Stimulated activated CD4-positive, alpha-beta T cell treated with anti-CD3 and anti-CD28 coated beads, TNF-alpha, amount 100 ng/mL, for 4 hours (primary cell): ENCODE results near the gene TCEA3.

Experiments used
- DNase-seq, 3 experiments: peaks; one replicate each; pipeline ENCODE4 v3.0.0-alpha.2; 2020; ENCODE audit warnings: low read depth in 3 of 3

Gene TCEA3

GRCh38 chr1:23446661-23447310 is 22.2 kb upstream of the TCEA3 start:
- DNase-seq: no peak

GRCh38 chr1:23444596-23445390 is 20.2 kb upstream of the TCEA3 start:
- no peak for DNase-seq

DNA sequence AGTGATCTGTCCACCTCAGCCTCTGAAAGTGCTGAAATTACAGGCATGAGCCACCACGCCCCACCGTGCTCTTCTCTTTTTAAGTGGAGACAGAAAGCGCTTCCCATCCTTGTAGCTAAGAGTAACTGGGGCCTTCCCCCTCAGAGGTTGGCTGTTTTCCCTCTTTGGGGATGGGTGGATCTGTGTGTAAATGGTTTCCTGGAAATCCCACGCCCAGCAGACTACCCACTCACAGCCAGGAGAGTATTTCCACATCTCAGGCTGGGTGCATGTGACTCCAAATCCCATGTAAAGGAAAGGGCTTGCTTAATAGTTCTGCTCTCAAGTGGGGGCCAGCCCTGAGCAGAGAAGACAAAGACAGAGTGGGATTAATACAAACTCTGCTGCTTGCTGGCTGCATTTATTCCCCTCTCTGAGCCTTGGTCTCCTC is 19.6 kb upstream of the TCEA3 start:
- no peak for DNase-seq

GRCh38 chr1:23442751-23443150 is 18.2 kb upstream of the TCEA3 start:
- DNase-seq: no peak

GRCh38 chr1:23441446-23442148 is 17.0 kb upstream of the TCEA3 start:
- DNase-seq: no peak

- no peak for DNase-seq
Measured at GRCh38 chr1:23438545-23438944, 14.0 kb upstream of the TCEA3 start.

DNA sequence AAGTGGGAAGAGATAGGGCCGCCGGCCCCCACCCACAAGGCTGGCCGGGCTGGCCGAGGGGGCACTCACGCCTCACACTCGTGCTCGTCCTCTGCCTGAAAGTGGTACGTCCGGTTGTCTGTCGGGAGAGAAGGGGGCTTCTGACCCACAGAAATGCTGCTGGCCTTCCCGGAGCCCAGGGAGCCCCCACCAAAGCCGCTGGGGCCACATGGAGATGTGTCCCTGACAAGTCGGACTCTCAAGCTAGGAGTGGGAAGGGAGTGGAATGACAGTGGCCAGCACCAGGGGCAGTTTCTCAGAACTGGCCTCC is 12.8 kb upstream of the TCEA3 start:
- DNase-seq: no peak

DNA sequence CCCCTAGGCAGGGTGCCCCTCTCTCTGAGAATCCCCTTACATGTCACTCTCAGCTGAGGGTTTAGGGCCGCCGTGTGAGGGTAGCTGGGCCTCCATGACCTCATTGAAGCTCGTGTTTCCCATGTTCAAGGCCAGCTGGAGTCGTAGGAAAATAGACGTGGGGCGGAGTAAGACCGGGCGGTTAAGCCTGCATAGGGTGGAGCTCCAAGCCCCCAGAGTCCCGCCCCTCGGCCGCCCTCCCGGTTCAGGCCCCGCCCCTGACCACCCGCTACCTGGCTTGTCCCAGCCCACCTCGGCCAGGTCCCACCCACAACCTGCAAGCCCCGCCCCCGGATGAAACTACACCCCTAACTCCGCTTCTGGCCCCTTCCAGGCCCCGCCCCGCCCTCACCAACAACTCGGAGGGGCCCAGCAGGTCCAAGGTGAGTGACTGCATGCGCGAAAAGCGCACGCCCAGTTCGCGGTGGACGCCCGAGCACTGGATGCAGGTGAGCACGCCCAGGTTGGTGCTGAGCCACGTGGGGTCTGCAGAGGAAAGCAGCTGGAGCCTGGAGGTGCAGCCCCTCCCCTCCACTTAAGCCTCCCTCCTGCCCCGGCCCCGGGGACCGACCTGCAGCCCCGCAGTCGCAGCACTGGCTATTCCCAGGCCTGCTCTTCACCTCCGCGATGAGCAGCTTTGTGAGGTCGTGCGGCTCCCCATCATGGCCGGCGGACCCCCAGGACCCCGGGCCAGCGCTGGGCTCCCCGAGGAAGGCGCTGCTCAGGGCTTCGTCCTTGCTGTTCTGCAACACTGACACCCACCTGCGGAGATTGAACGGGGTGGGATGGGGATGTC is 12.2 kb upstream of the TCEA3 start:
- no peak for DNase-seq

DNA sequence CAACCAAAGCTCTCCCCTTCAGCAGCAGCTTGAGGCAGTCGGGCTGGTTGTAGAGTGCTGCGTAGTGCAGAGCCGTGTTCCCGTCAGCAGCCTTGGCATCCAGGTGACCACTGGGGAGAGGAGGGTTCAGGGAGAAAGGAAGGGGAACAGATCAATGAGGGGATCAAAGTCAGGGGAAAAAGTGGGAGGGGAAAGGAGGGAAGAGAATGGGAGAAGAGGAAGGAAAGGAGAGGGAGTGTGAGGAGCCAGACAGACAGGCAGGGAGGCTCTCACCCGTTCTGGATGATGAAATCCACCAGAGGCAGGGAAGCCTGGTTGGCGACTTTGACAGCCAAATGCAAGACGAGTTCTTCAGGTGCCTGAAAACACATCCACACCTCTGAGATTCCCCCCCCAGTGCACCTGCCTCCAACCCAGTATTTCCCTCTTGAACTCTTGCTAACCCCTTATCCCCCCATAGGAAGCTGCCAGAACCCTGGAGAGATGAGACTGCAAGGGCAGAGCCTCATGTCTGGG is 9.8 kb upstream of the TCEA3 start:
- DNase-seq: no peak

DNA sequence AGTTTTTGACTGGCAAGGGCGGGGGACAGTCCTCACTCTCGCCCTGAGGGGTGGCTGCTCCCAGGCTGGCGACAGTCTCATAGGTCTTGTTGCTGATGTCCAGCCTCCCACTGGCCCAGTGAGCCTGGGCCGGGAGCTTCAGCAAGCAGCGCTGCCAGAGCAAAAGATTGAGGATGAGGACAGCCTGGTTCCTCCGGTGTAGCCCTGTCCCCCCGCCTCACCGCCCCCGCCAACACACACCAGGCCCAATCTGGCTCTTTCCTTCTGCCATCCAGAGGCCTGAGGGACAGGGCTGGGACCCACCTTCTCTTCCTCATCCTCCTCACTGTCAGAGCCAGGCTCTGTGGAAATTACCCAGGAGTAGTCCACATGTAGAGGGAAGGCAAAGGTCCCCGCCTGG is 8.6 kb upstream of the TCEA3 start:
- no peak for DNase-seq

DNA sequence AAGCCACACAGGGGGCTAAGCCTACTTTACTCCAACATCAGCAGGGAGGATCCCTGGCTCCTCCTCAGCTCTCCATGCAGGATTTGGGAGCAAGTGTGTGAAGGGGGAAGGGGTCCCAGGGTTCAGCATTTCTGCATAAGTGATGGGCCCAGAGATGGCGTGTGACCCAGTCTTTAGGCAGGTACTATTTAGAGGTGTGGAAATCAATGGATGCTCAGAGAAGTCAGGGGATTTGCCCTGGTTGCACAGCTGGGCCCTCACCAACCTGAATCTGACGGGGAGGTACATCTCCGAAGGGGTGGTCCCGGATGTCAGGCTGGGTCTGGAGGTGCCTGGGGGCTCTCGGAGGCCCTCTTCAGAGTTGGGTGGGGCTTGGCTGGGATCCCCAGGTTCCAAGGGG is 6.9 kb upstream of the TCEA3 start:
- no peak for DNase-seq

DNA sequence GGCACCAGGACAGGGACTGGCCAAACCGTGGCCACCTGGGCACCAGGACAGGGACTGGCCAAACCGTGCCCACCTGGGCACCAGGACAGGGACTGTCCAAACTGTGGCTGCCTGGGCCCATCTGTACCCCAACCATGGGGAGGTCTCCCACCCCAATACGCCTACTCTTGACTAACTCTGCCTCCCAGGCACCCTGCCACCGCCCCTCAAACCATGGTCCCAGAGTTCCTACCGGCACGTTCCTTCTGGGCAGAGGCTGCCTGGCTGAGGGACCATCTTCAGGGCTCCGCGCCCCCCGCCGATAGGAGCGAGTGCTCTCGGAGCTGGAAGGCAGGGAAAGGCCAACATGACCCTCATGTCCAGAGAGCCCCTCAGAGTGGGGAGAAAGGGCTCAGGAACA is 6.3 kb upstream of the TCEA3 start:
- no peak for DNase-seq

DNA sequence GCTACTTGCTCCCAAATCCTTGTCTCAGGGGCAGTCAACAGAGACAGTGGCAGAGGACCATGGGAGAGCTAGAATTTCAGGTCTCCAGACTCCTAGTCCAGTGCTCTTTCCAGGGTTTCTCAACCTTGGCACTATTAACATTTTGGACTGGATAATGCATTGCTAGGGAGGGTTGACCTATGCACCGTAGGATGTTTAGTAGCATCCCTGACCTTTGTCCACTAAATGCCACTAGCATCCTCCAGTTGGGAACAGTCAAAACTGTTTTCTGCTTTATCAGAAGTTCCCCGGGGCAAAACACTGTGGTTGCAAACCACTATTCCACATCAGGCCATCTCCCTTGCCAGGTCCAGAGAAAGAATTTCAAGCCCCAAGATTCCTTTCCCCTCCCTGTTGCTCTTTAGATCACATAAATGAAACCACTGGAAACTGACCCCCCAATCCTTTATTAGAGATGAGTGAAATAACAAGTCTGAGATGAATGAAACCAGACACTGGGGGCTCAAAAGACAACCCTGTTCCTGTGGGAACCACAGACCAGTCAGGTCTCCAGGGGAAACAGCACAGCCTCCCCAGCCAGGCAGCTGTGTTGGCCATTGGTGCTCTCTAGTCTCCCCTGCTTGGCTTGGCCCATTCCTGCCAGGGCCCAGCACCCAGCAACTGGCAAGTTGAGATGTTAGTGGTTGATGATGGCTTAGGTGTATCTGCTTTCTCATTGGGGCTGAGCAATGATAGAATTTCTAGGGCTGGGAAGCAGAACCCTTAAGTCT is 3.8 kb upstream of the TCEA3 start:
- no peak for DNase-seq

DNA sequence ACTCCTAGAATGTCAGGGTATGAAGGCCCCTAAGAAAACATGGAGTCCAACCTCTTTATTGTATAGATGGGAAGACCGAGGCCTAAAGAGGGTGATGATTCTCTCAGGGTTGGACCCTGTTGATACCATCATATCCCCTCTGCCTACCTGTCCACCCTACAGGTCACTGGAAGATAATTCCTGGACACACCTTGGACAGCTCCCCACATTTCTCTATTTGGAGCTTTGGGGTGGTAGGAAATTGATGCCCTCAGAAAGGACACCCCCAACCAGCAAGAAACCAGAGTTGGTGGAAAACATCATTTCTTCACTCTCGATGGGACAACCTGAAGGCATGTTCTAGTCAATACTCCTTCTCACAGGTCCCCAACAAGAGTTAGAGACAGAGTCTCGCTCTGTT is 3.0 kb upstream of the TCEA3 start:
- no peak for DNase-seq

GRCh38 chr1:23426828-23427227 is 2.3 kb upstream of the TCEA3 start:
- no peak for DNase-seq

DNA sequence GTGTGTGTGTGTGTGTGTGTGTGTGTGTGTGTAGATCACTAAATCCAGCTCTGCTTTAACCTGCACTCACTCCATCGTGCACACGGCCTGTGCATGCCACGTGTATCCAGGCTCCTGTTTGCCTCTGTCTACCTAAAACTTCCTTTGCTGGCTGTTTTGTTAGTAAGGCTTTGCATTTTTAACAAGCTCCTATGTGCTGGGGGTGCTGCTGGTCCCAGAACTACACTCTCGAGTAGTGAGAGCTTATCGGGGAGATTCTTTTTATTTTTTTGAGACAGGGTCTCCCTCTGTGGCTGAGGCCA is 596 bp upstream of the TCEA3 start:
- no peak for DNase-seq

GRCh38 chr1:23423415-23424292 is 894 bp downstream of the TCEA3 start:
- peak in 2 of 3 experiments; percentile 8 to 16 for DNase-seq

DNA sequence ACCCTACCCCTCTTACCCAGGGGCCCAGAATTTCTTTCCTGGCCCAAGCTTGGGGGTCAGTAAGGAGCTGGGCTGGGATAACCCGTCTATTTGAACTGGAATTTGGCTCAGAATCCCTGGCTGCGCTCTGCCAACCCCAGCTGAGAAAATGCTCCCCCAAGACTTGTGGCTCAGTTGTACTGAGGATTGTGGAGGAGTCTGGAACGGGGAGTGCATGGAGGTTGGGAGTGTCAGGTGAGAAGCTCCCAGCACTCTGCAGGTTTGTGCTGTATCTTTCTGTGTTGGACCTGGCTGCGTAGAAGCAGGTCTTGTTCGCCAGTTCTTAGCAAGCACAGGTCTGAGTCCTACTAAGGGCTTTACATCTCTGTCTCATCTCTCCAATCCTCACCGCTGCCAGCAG is 1.6 kb downstream of the TCEA3 start:
- peak in 1 of 3 experiments; percentile 9 for DNase-seq

DNA sequence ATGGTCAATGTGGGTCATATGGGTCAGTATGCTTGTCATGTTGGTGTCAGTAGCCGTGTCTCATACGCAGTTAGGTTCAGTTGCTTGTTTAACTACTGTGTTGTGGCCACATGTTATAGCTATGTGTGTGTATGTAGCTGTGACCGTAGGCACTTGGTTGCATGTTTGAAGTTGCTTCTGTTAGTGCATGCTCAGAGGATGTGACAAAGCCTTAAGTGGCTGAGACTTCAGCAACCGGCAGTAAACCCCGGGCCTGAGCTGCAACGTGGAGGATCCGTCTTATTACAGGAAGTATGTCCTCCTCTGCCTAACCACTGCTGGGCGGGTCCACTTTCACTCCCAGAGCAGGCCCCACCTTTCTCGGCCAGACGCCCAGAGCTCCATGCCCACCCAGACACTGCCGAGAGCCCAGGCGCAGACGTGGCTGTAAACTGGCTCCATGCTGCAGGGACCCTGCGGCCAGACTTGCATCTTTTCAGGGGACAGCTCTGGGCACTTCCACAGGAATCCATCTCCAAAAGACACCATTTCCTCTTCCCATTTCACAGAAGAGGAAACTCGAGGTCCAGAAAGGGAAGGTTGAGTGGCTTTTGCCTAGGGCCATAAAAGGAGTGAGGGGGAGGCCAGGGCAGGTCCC is 2.2 kb downstream of the TCEA3 start:
- DNase-seq: peak in 1 of 3 experiments; percentile 18

- DNase-seq: no peak
Measured at GRCh38 chr1:23421753-23422240, 2.8 kb downstream of the TCEA3 start.
